ENCODE measurements around the gene MAP4K4.

DNA sequence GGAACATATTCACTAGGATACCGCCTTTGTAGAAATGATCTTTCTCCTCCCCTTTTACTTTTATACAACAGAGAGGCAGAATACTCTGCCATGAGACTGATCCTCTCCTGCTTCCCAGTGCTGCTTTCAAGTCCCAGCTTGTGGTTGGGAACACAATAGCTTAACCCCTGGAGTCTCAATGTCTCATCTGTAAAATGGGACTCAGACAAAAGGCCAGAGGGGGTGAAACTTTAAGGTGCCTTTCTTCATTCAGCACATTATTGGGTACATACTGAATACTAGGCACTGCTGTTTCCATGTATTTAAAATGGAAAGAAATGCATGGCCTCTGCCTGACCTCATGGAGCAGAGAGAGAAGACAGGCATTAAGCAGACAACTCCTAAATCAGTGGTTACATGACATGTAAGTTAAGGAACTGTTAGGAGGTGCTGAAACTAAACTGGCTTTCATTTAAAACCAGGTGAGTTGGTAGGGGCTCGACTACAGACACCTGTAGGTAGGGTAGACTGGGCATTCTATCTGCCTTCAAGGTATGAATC is 53.8 kb downstream of the MAP4K4 start:
- TF ChIP-seq, protein P1, sequence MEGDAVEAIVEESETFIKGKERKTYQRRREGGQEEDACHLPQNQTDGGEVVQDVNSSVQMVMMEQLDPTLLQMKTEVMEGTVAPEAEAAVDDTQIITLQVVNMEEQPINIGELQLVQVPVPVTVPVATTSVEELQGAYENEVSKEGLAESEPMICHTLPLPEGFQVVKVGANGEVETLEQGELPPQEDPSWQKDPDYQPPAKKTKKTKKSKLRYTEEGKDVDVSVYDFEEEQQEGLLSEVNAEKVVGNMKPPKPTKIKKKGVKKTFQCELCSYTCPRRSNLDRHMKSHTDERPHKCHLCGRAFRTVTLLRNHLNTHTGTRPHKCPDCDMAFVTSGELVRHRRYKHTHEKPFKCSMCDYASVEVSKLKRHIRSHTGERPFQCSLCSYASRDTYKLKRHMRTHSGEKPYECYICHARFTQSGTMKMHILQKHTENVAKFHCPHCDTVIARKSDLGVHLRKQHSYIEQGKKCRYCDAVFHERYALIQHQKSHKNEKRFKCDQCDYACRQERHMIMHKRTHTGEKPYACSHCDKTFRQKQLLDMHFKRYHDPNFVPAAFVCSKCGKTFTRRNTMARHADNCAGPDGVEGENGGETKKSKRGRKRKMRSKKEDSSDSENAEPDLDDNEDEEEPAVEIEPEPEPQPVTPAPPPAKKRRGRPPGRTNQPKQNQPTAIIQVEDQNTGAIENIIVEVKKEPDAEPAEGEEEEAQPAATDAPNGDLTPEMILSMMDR (IDR thresholded peaks at IDR 0.05 in 4 of 5, conservative IDR thresholded peaks at IDR 0.05 in 1 of 5): no peak
- TF ChIP-seq POLR2A (IDR thresholded peaks at IDR 0.05): no peak
